Transverse colon (tissue), 4 donors: ENCODE measurements around the gene PHKA2.

ENCODE experiments used
- CTCF ChIP-seq, 5 experiments: fragments of 200-600 bp in 3 of 5; fragments of 450-650 bp in 2 of 5; sonication (generic) in 3 of 5; IDR thresholded peaks; 1 replicate in 2 of 5; 2 replicates in 3 of 5; pipeline ENCODE4 v1.5.1; 2016 to 2017; ENCODE audit warnings: antibody characterized with exemption in 5 of 5, inconsistent platforms in 3 of 5, mild to moderate bottlenecking in 2 of 5, moderate library complexity in 1 of 5
- EP300 ChIP-seq: sonication (generic); formaldehyde crosslinking; IDR thresholded peaks from one replicate; pipeline ENCODE4 v1.6.1; 2017; ENCODE audit warnings: antibody characterized with exemption, low read depth
- POLR2A ChIP-seq: fragments of 450-650 bp; IDR thresholded peaks from one replicate; pipeline ENCODE4 v1.6.1; 2016; ENCODE audit warnings: antibody characterized with exemption, mild to moderate bottlenecking, moderate library complexity
- POLR2AphosphoS5 ChIP-seq, 3 donors: sonication (generic); formaldehyde crosslinking; IDR thresholded peaks; one replicate each; pipeline ENCODE4 v1.6.1; 2016; ENCODE audit warnings: antibody characterized with exemption in 3 of 3

- TF ChIP-seq POLR2A (no peak), CTCF (IDR thresholded peaks at IDR 0.05) (no peak), POLR2AphosphoS5 (IDR thresholded peaks at IDR 0.05) (no peak), EP300 (no peak)
Measured at GRCh38 chrX:18971506-18971905, 12.4 kb downstream of the PHKA2 start.
